ENCODE data around the gene SEMA7A. TPM values are rescaled to one million over a fixed set of nuclear protein-coding genes. Genes with fewer than 3 reads are reported as not detected.

SEMA7A gene
- total RNA-seq, 1 experiment from 2014 or later = 0.45 TPM

- Histone ChIP-seq H3K27ac (ENCODE audit: low read depth, low read length, poor library complexity, severe bottlenecking) (no peak overlapping the region), H3K36me3 (ENCODE audit: insufficient read depth, low read length, poor library complexity, severe bottlenecking) (no peaks in the 10 kb centered on the region), H3K4me1 (ENCODE audit: insufficient read depth, low read length, poor library complexity, severe bottlenecking) (peaks cover 11% of the 10 kb centered on the region), H3K4me3 (ENCODE audit: low read depth, low read length, poor library complexity, severe bottlenecking) (no peak overlapping the region), H3K9me3 (ENCODE audit: low read depth, low read length, poor library complexity, severe bottlenecking) (no peaks in the 10 kb centered on the region), H3K27me3 (replicated peaks; ENCODE audit: insufficient read depth, low read depth, low read length, poor library complexity) (no peaks in the 10 kb centered on the region)
- TF ChIP-seq EZH2 (IDR thresholded peaks at IDR 0.05; ENCODE audit: borderline replicate concordance, low read depth, low read length, poor library complexity, severe bottlenecking) = no peak
- TF ChIP-seq, protein P1, sequence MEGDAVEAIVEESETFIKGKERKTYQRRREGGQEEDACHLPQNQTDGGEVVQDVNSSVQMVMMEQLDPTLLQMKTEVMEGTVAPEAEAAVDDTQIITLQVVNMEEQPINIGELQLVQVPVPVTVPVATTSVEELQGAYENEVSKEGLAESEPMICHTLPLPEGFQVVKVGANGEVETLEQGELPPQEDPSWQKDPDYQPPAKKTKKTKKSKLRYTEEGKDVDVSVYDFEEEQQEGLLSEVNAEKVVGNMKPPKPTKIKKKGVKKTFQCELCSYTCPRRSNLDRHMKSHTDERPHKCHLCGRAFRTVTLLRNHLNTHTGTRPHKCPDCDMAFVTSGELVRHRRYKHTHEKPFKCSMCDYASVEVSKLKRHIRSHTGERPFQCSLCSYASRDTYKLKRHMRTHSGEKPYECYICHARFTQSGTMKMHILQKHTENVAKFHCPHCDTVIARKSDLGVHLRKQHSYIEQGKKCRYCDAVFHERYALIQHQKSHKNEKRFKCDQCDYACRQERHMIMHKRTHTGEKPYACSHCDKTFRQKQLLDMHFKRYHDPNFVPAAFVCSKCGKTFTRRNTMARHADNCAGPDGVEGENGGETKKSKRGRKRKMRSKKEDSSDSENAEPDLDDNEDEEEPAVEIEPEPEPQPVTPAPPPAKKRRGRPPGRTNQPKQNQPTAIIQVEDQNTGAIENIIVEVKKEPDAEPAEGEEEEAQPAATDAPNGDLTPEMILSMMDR (conservative IDR thresholded peaks at IDR 0.05; ENCODE audit: low read depth, low read length) = no peak
- no TSS peak for BruUV-seq (replicated peaks)
- ChIA-PET POLR2A (ENCODE audit: low non-redundant PET) (no interaction called here), CTCF (no interaction called here)
- intact Hi-C loops (cut with micrococcal nuclease; ENCODE audit: unreplicated experiment) = no loop called here
- no peak for DNase-seq (ENCODE audit: low spot score)
Measured at GRCh38 chr15:74398183-74398582, 35.6 kb downstream of the SEMA7A start.

GRCh38 chr15:74397239-74398068 is 36.3 kb downstream of the SEMA7A start:
- BruUV-seq (replicated peaks) = no TSS peak
- no peak for TF ChIP-seq EZH2 (IDR thresholded peaks at IDR 0.05; ENCODE audit: borderline replicate concordance, low read depth, low read length, poor library complexity, severe bottlenecking)
- TF ChIP-seq, protein P1 (conservative IDR thresholded peaks at IDR 0.05; ENCODE audit: low read depth, low read length) = no peak
- Histone ChIP-seq H3K4me3 (ENCODE audit: low read depth, low read length, poor library complexity, severe bottlenecking) (no peak overlapping the region), H3K4me1 (ENCODE audit: insufficient read depth, low read length, poor library complexity, severe bottlenecking) (peaks cover 11% of the 10 kb centered on the region), H3K27ac (ENCODE audit: low read depth, low read length, poor library complexity, severe bottlenecking) (no peak overlapping the region), H3K9me3 (ENCODE audit: low read depth, low read length, poor library complexity, severe bottlenecking) (no peaks in the 10 kb centered on the region), H3K36me3 (ENCODE audit: insufficient read depth, low read length, poor library complexity, severe bottlenecking) (no peaks in the 10 kb centered on the region), H3K27me3 (replicated peaks; ENCODE audit: insufficient read depth, low read depth, low read length, poor library complexity) (no peaks in the 10 kb centered on the region)
- CTCF ChIA-PET = no interaction called here
- no peak for DNase-seq (ENCODE audit: low spot score)
- POLR2A ChIA-PET (ENCODE audit: low non-redundant PET) = no interaction called here
- intact Hi-C loops (cut with micrococcal nuclease; ENCODE audit: unreplicated experiment) = no loop called here

DNA sequence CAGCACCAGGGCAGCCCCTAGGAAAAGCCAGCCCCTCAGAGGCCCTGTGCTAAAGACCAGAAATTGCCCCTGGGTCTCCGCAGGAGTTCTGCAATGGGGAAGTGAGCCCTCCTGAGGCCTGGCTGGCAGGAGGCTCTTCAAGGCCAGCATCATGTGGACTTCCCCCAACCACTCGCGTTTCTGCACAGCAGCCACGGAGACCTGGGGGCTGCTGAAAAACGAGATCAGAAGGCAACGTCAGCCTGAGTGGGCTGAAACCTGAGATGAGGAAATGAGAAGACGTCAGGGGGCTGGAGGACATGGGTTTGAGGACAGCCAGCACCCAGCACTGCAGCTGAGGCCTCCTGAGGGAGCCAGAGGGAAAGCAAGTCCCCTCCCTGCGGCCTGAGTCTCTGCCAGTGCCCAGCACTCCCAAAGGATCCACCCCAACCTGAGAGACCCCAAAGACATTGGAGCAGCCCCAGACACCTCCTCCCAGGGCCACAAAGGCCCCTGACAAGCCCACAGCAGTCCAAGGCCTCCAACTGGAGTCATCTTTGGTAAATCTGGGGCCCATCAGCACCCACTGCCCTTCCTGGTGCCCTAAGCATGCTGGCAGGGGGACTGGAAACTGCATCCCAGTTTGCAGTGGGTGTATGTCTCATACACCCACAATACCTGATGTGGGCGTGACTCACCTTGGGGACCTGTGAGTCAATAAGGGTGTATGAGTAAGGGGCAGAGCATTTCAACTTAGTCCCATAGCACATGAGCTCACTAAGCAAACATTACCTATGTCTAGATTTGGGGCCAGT is 37.1 kb downstream of the SEMA7A start:
- Histone ChIP-seq H3K27ac (ENCODE audit: low read depth, low read length, poor library complexity, severe bottlenecking) (no peak overlapping the region), H3K4me1 (ENCODE audit: insufficient read depth, low read length, poor library complexity, severe bottlenecking) (peaks cover 11% of the 10 kb centered on the region), H3K4me3 (ENCODE audit: low read depth, low read length, poor library complexity, severe bottlenecking) (no peak overlapping the region), H3K9me3 (ENCODE audit: low read depth, low read length, poor library complexity, severe bottlenecking) (no peaks in the 10 kb centered on the region), H3K27me3 (replicated peaks; ENCODE audit: insufficient read depth, low read depth, low read length, poor library complexity) (no peaks in the 10 kb centered on the region), H3K36me3 (ENCODE audit: insufficient read depth, low read length, poor library complexity, severe bottlenecking) (no peaks in the 10 kb centered on the region)
- intact Hi-C loops (cut with micrococcal nuclease; ENCODE audit: unreplicated experiment) = no loop called here
- POLR2A ChIA-PET (ENCODE audit: low non-redundant PET) = no interaction called here
- CTCF ChIA-PET = no interaction called here
- no peak for DNase-seq (ENCODE audit: low spot score)
- BruUV-seq (replicated peaks) = no TSS peak
- TF ChIP-seq EZH2 (IDR thresholded peaks at IDR 0.05; ENCODE audit: borderline replicate concordance, low read depth, low read length, poor library complexity, severe bottlenecking) = no peak

Measured in A673 (cell line).